Activated CD8-positive, alpha-beta memory T cell treated with anti-CD3 and anti-CD28 coated beads, Interleukin-2, amount 50 U/mL, for 1 hour (primary cell): Measurements from ENCODE around the gene CPNE5.
"Not testable (repeated sequence)": the region's sequence is repeated elsewhere in the genome, so short reads cannot be mapped to it uniquely, and the experiment has no call there.

Experiments
- DNase-seq: peaks from one replicate; pipeline ENCODE4 v3.0.0-alpha.2; 2020; ENCODE audit errors: extremely low read depth

The CPNE5 gene

GRCh38 chr6:36723992-36724391, 115.3 kb downstream of the CPNE5 start:
- not testable (repeated sequence) for DNase-seq

DNA sequence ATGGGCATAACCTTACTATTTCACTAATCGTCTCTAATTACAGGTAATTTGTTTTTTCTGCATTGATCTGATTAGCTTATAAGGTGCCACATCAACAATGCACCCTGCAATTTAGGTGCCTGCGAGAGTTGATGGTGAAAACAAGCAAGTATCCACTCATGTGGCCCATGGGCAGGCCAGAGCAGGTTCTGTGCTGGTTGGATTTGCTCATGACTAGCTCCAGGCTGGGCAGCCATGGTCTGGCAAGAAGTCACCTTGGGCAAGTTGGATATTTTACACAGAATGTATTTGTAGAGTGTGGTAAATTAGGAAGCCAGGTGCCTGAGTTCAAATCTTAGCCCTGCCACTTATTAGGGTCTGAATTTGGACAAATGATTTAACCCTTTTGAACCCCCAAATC, 116.4 kb downstream of the CPNE5 start:
- no peak for DNase-seq

- no peak for DNase-seq
These were observed 116.9 kb downstream of the CPNE5 start for GRCh38 chr6:36722365-36722764.

GRCh38 chr6:36721369-36722140, 117.7 kb downstream of the CPNE5 start:
- no peak for DNase-seq

- DNase-seq, result no peak
These were observed 118.7 kb downstream of the CPNE5 start for GRCh38 chr6:36720251-36721141.

- no peak for DNase-seq
These were observed 120.1 kb downstream of the CPNE5 start for GRCh38 chr6:36719126-36719525.

DNA sequence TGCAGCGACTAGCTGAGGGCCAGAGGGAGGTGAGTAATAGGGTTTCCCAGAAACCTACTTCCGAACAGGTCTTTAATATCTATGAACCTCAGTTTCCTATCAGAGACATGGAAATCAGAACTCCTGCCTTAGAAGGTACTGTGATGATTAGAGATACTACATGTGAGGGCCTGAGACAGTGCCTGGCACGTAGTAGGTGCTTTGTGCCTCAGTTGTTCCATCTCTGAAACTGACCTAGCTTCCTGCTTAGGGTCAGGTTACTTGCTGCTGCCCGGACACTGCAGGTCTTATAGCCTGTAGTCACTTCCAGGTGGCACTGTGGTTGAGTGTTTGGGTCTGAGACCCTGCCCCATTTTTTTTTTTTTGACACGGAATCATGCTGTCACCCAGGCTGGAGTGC, 120.7 kb downstream of the CPNE5 start:
- no peak for DNase-seq

DNA sequence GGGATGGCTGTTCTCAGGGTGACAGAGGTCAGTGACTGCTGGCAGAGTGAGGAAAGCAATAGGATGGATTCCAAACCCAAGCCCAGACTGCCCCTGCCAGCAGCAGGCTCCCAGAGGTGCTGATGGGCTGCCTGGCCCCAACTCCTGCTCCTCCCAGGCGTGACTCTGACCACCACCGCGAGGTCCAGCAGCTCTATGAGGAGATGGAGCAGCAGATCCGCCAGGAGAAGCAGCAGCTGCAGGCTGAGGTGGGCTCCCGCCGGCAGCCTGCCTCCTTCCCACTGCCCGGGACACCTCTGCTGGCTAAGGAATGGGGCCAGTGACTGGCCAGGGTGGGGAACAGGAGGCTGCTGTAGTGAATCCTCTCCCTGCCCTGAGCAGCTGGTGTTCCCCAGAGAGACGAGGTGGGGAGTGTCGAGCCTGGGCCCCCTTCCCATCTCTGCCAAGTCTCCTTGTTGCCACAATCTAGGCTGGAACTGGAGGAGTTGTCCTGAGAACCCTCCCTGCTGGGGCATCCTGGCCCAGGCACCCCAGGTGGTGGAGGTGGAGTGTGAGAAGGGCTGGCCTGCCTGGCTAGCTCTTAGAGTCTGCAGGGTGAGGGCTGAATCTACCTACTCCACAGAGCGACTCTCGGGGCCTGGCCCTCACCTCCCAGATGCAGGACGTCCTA, 121.2 kb downstream of the CPNE5 start:
- DNase-seq, result no peak

DNA sequence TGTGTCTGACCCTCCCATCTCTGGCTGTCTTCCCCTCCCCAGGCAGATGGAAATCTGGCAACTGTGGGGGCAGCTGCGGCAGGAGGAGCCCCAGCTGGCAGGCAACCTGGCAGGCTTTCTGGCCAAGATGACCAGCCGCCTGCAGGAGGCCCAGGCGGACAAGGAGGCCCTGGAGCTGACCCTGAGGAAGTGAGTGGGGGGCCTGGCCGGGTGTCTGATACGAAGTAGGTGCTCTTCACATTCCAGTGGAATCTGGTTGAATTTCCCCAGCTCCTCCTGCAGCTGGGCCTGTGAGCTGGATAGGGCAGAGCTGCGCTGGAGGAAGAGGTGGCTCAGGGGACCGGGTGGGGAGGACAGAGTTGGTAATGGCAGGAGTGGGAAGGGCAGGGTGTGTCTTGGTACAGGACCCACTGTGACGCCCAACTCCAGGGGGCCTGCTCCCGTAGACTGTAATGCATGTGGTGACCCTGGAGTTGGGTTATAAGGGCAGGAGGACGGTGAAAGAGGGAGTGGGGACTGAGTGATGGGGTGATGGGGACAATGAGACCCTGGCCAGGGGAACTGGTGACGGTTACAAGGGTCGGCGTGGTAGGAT, 121.9 kb downstream of the CPNE5 start:
- DNase-seq, result no peak

DNA sequence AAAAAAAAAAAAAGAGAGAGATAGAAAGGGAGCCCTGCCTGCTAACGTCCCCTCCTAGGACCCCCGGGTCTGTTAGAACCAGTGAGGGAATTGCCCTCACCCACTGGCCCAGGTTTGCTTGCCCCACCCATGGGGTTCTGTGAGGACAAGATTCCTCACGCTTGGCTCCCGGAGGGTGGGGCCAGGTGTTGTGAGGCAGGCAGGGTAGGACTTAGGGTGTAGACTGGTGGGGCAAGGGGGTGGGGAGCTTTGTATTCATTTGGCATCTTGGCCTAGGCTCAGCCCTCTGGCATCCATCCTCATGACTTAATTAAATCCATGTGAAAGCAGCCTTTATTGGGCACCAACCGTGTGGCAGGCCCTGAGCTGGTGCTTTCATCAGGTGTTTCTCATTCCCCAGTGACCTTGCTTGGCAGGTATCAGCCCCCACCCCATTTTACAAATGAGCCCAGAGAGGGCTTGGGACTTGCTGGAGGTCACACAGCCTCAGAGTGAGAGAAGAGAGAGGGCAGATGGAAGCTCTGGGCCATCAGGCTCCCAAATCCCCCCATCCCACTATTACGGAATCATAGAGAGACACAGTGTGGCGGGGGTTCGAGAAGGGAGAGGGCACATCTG, 122.7 kb downstream of the CPNE5 start:
- no peak for DNase-seq

GRCh38 chr6:36715469-36715868, 123.8 kb downstream of the CPNE5 start:
- DNase-seq, result no peak

DNA sequence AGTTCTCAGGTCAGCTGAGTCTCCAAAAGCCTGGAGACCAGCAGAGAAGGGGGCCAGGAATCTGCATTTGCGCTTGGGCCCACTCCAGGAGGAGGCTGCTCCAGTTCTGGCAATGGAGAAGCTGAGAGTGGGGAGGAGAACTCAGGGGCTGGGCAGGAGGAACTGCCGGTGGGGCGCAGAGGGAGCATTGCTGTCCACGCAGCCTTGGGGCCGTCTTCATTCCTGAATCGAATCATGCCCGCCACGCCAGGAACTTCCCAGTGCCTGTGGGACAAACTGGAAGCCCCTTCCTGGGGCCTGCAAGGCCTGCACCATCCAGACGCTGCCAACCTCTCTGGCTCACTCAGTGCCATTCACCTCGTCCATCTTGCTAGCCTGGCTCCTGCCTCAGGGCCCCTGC, 124.7 kb downstream of the CPNE5 start:
- no peak for DNase-seq

GRCh38 chr6:36713846-36714245, 125.4 kb downstream of the CPNE5 start:
- DNase-seq, result no peak

- no peak for DNase-seq
These were observed 126.4 kb downstream of the CPNE5 start for GRCh38 chr6:36712816-36713215.

DNA sequence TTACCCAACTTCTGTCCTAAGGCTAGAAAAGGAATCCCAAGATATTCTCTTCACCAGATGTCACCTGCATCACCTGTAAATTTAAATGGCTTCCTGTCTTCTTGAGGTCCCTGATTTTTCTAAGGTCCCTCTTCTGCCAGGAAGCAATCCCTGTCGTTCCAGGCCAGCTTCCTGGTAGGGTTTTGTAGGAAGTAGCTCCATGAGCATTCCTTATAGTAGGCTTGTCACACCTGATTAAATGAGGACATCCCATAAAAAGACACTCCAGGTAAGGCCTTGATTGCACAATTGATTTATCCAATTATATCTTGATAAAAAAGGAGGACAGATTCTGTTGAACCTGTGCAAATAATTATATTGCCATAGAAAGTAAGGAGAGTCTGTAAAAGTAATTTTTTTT, 132.9 kb downstream of the CPNE5 start:
- no peak for DNase-seq

- not testable (repeated sequence) for DNase-seq
These were observed 134.2 kb downstream of the CPNE5 start for GRCh38 chr6:36704961-36705577.

DNA sequence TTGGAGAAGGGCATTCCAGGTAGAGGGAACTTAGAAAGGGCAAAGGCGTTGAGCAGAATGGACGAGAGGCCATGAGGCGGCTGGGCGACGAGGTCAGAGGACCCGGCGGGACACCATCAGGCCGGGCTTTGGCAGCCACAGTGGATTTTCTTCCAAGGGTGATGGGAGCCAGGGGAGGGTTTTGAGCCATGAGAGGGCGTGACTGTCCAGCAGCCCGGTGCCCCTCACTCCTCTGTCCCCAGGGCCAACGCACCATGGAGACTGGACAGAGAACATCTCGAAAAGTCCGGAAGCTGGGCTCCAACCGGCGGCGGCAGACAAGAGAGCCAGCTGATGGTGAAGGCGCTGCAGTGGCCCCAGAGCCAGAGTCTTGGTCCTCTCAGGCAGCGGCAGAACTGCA, 135.3 kb downstream of the CPNE5 start:
- DNase-seq, result no peak

- no peak for DNase-seq
These were observed 136.1 kb downstream of the CPNE5 start for GRCh38 chr6:36703081-36703606.

- no peak for DNase-seq
These were observed 136.6 kb downstream of the CPNE5 start for GRCh38 chr6:36702656-36703055.

DNA sequence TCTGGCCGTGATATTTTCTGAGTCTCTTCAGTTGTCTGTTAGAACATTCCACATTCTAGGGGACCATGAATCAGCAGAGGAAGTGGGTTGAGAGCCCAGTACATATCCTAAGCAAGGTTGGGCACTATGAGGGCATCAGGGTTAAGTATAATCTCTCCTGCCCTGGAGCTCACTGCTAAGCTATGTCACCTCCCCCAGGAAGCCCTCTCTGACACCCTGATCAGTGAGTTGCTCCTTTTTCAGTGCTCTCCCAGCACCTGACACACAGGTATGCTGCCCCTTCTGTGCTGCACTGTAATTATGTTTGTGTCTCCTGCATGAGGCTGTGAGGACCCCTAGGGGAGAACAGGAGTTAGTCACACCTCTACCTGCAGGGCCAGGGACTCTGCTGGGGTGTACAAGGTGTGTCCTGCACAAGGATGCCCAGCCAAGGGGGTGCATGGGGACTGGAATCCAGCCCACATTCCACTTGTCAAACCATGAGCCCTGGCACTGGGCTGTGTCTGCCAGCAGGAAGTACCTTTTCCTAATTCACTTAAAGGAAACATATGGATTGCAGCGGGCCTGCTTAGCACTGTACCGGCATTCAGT, 137.7 kb downstream of the CPNE5 start:
- no peak for DNase-seq

DNA sequence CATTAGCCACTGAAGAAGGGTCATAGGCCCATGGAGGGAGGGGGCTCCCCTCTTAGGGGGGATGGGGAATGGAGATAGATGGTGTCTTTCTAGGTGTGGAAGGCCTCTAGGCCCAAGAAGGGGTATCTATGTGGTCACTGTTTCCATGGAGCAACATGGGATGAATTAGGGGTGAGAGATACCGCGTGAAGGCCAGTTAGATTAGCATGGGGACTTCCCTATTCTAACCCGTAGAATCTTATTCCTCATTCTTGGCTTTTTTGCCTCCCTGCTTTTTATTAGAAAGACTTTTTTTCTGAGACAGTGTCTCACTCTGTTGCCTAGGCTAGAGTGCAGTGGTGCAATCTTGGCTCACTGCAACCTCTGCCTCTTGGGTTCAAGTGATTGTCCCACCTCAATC, 138.4 kb downstream of the CPNE5 start:
- DNase-seq, result no peak
